Measurements from ENCODE around the gene TBX15. TPM values are rescaled to one million over a fixed set of nuclear protein-coding genes. Genes with fewer than 3 reads are reported as not detected.

TBX15 gene
- total and polyA plus RNA-seq, 2 experiments from 2014 or later, result 0.21 TPM; not detected in 1

GRCh38 chr1:118947790-118948189 is 40.4 kb downstream of the TBX15 start:
- TF ChIP-seq CTCF (conservative IDR thresholded peaks at IDR 0.05; ENCODE audit: low read depth in 2 of 2), result no peak
- TF ChIP-seq EZH2 (IDR thresholded peaks at IDR 0.05; ENCODE audit: low read depth, unreplicated experiment), result no peak
- TF ChIP-seq ZNF462 (CRISPR knock-in tag; IDR thresholded peaks at IDR 0.05), result no peak
- TF ChIP-seq NANOG (IDR thresholded peaks at IDR 0.05; ENCODE audit: borderline replicate concordance), result no peak
- TF ChIP-seq ZNF331 (CRISPR knock-in tag; IDR thresholded peaks at IDR 0.05; ENCODE audit: low read depth), result no peak
- no peak for TF ChIP-seq POLR2AphosphoS5 (IDR thresholded peaks at IDR 0.05; ENCODE audit: low read depth)
- no peak for TF ChIP-seq REST (IDR thresholded peaks at IDR 0.05; ENCODE audit: unreplicated experiment)
- peaks cover 4% of the 10 kb centered on the region; the same call in 1 of the 3 replicates for H3K9me3 Mint-ChIP-seq
- Histone ChIP-seq H3K27me3 (ENCODE audit: insufficient read depth) (no peaks in the 10 kb centered on the region), H4K20me1 (replicated peaks; ENCODE audit: insufficient read depth) (no peaks in the 10 kb centered on the region), H3F3A (replicated peaks; ENCODE audit: low read depth) (no peaks in the 10 kb centered on the region), H3K79me2 (replicated peaks; ENCODE audit: insufficient read depth) (no peaks in the 10 kb centered on the region), H3K4me3 (no peak overlapping the region), H3K4me1 (ENCODE audit: insufficient read depth) (no peaks in the 10 kb centered on the region), H3K36me3 (ENCODE audit: insufficient read depth) (no peaks in the 10 kb centered on the region; the same call in 1 of the 2 replicates), H2AFZ (no peak overlapping the region), H3K9me2 (ENCODE audit: insufficient read depth) (peaks cover 7% of the 10 kb centered on the region; the same call in 1 of the 2 replicates), H3K27ac (ENCODE audit: low read depth) (no peak overlapping the region), H3K4me2 (no peak overlapping the region)
- no peak for ATAC-seq
- H3K27me3 Mint-ChIP-seq (ENCODE audit: insufficient read depth, low read depth, poor library complexity), result peaks cover 3% of the 10 kb centered on the region
- no peak overlapping the region for H3K4me3 Mint-ChIP-seq
- no peaks in the 10 kb centered on the region for H3K4me1 Mint-ChIP-seq
- H3K36me3 Mint-ChIP-seq (ENCODE audit: low read depth), result no peaks in the 10 kb centered on the region
- no peak for DNase-seq (ENCODE audit: low spot score)
- no peak overlapping the region for H3K27ac Mint-ChIP-seq

Measured in GM23338 (cell line).